ENCODE measurements around the gene LTB. TPM values are rescaled to one million over a fixed set of nuclear protein-coding genes. Genes with fewer than 3 reads are reported as not detected.

Gene LTB
- total and polyA plus RNA-seq, 9 of the 15 experiments (the other 6 are each of a cell fraction or from before 2014, with no cell fraction given), result 0.07 to 0.51 TPM; not detected in 7

- H3K9ac ChIP-seq (ENCODE audit: insufficient read depth in 1 of 2, low read depth in 2 of 2, low read length in 2 of 2), result 0 out of 4 replicates have a peak overlapping the region, but pooled peaks of 1 of the 2 experiments have one; percentile 22
- BruUV-seq (replicated peaks), result no TSS peak
- no peaks in the 10 kb centered on the region for H3K27me3 ChIP-seq (ENCODE audit: control insufficient read depth in 2 of 2, insufficient read depth in 2 of 2, low read length in 2 of 2)
- H3K27ac ChIP-seq (ENCODE audit: extremely low read depth, low read depth, low read length), result no peak overlapping the region; the same call in 2 of the 3 replicates
- intact Hi-C loops (cut with micrococcal nuclease), result no loop called here
- H4K20me1 ChIP-seq (replicated peaks; ENCODE audit: control insufficient read depth, insufficient read depth, low read length), result peaks cover 20% of the 10 kb centered on the region
- 94% methylated on average over 23 of the region's 25 CpGs for WGBS (ENCODE audit: insufficient coverage, low coverage, missing lambda C conversion rate)
- H3K79me2 ChIP-seq (ENCODE audit: control insufficient read depth, insufficient read depth, low read length), result peaks cover 35% of the 10 kb centered on the region
- ATAC-seq, result no peak; the same call in 2 of the 3 replicates
- H3K36me3 ChIP-seq (ENCODE audit: control insufficient read depth, insufficient read depth, low read length), result peaks cover 100% of the 10 kb centered on the region
- in situ Hi-C loops (cut with MboI), result no loop called here
- ChIA-PET CTCF (ENCODE audit: low intra/inter-chr PET ratio) (interaction anchor here (0.5 kb wide), 1 partner anchor 203 kb away, joined by 3 read pairs; no protein-coding TSS in a partner anchor), POLR2A (interaction anchor here (0.6 to 14.8 kb wide), 8 partner anchors 5 to 89 kb away, joined by 3 to 274 read pairs (median 5); partner anchors contain the start of genes C6orf47, DDX39B and PRRC2A)
- H3K4me2 ChIP-seq (ENCODE audit: insufficient read depth, low read length), result no peak overlapping the region
- no peaks in the 10 kb centered on the region for H3K9me3 ChIP-seq (replicated peaks; ENCODE audit: control insufficient read depth, insufficient read depth, low read depth, low read length)
- no peaks in the 10 kb centered on the region for H3K9me1 ChIP-seq (ENCODE audit: control insufficient read depth, insufficient read depth, low read length)
- FAIRE-seq, result no peak
- no peak overlapping the region for H2AFZ ChIP-seq (ENCODE audit: low read depth, low read length)
- H3K4me3 ChIP-seq, result no peak overlapping the region
- peaks cover 0 to 22% of the 10 kb centered on the region in 2 experiments; a peak in 1 of 5 replicates for H3K4me1 ChIP-seq (replicated peaks in 1 of 2; ENCODE audit: control insufficient read depth in 2 of 2, insufficient read depth in 2 of 2, low read length in 2 of 2)
- DNase-seq (ENCODE audit: extremely low read depth in 1 of 4, low spot score in 3 of 4), result no peak
- no peak for TF ChIP-seq ZMIZ1 (IDR thresholded peaks at IDR 0.05; ENCODE audit: low read depth in 2 of 2, low read length in 2 of 2)
- 0 out of 2 replicates have a peak, but pooled peaks have one; percentile 8 for TF ChIP-seq CXXC5 (CRISPR knock-in tag; IDR thresholded peaks at IDR 0.05)
- no peak for TF ChIP-seq ZNF124 (CRISPR knock-in tag; IDR thresholded peaks at IDR 0.05)
- no peak for TF ChIP-seq ELK3 (CRISPR knock-in tag; IDR thresholded peaks at IDR 0.05)
- no peak for TF ChIP-seq CHAMP1 (IDR thresholded peaks at IDR 0.05)
- TF ChIP-seq KLF13 (tag; IDR thresholded peaks at IDR 0.05; ENCODE audit: borderline replicate concordance, low read depth), result 0 out of 2 replicates have a peak, but pooled peaks have one; percentile 36
- TF ChIP-seq POLR2B (IDR thresholded peaks at IDR 0.05; ENCODE audit: low read depth, partially characterized antibody), result peak; percentile 69
- TF ChIP-seq POLR2AphosphoS5 (IDR thresholded peaks at IDR 0.05; ENCODE audit: control insufficient read depth, insufficient read depth, low read depth, low read length), result peak; percentile 35; the same call in 1 of the 2 replicates
- TF ChIP-seq POLR2A (conservative IDR thresholded peaks at IDR 0.05), result peak; percentile 68
- TF ChIP-seq ZNF280A (IDR thresholded peaks at IDR 0.05; ENCODE audit: low read depth, partially characterized antibody), result no peak
Observed at GRCh38 chr6:31630177-31630934, 48.1 kb upstream of the LTB start.

Data from K562 (cell line).